Measurements from ENCODE around the gene YARS1.

The YARS1 gene

DNA sequence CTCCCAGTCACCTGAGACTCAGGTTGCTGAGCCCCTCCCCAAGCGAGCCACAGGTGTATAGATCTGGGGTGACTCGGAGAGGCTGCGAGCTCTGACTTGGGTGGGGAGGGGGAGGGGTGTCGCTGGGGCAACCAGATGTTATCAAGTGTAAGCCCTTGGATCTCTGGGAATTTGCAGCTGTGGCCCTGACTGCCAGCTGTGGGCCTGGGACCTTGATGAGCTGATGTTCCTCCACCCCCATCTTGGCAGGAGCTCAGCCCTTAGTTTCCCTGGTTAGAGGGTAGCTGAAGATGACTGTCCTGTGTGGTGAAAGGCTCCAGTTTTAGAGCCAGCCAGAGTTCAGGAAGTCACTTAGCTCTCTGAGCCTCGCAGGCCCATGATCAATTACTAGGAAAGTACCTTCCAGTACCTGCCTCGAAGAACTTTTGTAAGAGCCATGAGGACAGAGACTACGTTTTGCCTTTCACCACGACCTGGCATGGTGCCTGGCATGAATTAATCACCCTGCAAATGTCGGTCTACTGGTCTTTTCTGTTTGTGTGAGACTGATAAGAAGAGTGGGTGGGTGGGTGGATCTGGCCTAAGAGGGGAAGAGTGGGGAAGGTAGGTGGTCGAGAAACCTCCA is 55.8 kb downstream of the YARS1 start:
- H3K27ac ChIP-seq (ENCODE audit: low read depth, low read length): no peak overlapping the region

DNA sequence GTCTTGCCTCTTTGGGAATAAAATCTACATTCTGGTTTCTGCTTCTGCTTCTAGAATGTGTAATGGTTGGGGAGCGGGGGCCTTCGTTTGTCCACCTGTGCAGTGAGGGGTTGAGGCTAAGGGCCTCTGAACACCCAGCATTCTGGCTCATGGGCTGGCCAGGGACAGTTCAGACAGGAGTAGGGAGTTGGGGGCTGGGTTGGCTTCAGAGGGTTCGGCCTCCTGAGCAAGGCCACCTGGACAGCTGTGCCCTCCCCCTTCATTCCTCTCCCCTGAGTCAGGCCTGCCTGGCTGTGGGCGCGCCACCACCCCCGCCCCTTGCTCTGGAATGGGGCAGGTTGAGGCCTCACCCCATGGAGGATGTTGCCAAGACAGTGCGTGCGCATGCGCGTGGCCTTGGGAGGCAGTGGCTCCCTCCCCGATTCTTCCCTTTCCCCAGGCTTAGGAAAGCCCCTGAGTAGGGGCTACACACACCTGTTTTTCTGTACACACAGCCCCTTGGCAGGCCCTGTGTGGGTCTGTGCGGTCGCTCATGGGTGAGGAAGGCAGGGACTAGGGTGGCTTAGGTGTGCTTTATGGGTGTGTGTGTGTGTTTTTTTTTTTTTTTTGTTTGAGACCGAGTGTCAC is 57.0 kb downstream of the YARS1 start:
- H3K9me3 ChIP-seq (ENCODE audit: control insufficient read depth, insufficient read depth, low read length): no peaks in the 10 kb centered on the region
- TF ChIP-seq, protein P1, sequence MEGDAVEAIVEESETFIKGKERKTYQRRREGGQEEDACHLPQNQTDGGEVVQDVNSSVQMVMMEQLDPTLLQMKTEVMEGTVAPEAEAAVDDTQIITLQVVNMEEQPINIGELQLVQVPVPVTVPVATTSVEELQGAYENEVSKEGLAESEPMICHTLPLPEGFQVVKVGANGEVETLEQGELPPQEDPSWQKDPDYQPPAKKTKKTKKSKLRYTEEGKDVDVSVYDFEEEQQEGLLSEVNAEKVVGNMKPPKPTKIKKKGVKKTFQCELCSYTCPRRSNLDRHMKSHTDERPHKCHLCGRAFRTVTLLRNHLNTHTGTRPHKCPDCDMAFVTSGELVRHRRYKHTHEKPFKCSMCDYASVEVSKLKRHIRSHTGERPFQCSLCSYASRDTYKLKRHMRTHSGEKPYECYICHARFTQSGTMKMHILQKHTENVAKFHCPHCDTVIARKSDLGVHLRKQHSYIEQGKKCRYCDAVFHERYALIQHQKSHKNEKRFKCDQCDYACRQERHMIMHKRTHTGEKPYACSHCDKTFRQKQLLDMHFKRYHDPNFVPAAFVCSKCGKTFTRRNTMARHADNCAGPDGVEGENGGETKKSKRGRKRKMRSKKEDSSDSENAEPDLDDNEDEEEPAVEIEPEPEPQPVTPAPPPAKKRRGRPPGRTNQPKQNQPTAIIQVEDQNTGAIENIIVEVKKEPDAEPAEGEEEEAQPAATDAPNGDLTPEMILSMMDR (IDR thresholded peaks at IDR 0.05; ENCODE audit: low read depth, low read length, poor library complexity, severe bottlenecking): no peak
- no peak for TF ChIP-seq EZH2phosphoT487 (IDR thresholded peaks at IDR 0.05; ENCODE audit: borderline replicate concordance, low read length)
- H3K4me1 ChIP-seq (ENCODE audit: control insufficient read depth, low read length): no peaks in the 10 kb centered on the region
- H3K36me3 ChIP-seq (ENCODE audit: control insufficient read depth, low read length): no peaks in the 10 kb centered on the region
- no peak overlapping the region for H3K27ac ChIP-seq (ENCODE audit: low read depth, low read length)
- H3K79me2 ChIP-seq (ENCODE audit: control insufficient read depth, low read length): no peaks in the 10 kb centered on the region
- H3K4me3 ChIP-seq (ENCODE audit: low read length): no peak overlapping the region
- H3F3A ChIP-seq (ENCODE audit: control insufficient read depth, insufficient read depth): no peaks in the 10 kb centered on the region
- H4K20me1 ChIP-seq (ENCODE audit: control insufficient read depth, insufficient read depth, low read depth, low read length): no peaks in the 10 kb centered on the region
- no peak overlapping the region for H3K4me2 ChIP-seq (ENCODE audit: low read length)
- H3K27me3 ChIP-seq (ENCODE audit: control insufficient read depth, low read length): peaks cover 24% of the 10 kb centered on the region
- no peaks in the 10 kb centered on the region for H3K9me2 ChIP-seq (replicated peaks; ENCODE audit: control insufficient read depth, low read length)

More for the DNA sequence above, 55.8 kb downstream of the YARS1 start:
- Histone ChIP-seq H3K4me1 (ENCODE audit: control insufficient read depth, low read length) (no peaks in the 10 kb centered on the region), H3K4me3 (ENCODE audit: low read length) (no peak overlapping the region), H3K27me3 (ENCODE audit: control insufficient read depth, low read length) (peaks cover 15% of the 10 kb centered on the region), H3K79me2 (ENCODE audit: control insufficient read depth, low read length) (no peaks in the 10 kb centered on the region), H3K36me3 (ENCODE audit: control insufficient read depth, low read length) (no peaks in the 10 kb centered on the region), H4K20me1 (ENCODE audit: control insufficient read depth, insufficient read depth, low read depth, low read length) (no peaks in the 10 kb centered on the region), H3K4me2 (ENCODE audit: low read length) (no peak overlapping the region), H3F3A (ENCODE audit: control insufficient read depth, insufficient read depth) (no peaks in the 10 kb centered on the region), H3K9me2 (replicated peaks; ENCODE audit: control insufficient read depth, low read length) (no peaks in the 10 kb centered on the region), H3K9me3 (ENCODE audit: control insufficient read depth, insufficient read depth, low read length) (no peaks in the 10 kb centered on the region)
- TF ChIP-seq, protein P1 (IDR thresholded peaks at IDR 0.05; ENCODE audit: low read depth, low read length, poor library complexity, severe bottlenecking): no peak
- TF ChIP-seq EZH2phosphoT487 (IDR thresholded peaks at IDR 0.05; ENCODE audit: borderline replicate concordance, low read length): no peak

DNA sequence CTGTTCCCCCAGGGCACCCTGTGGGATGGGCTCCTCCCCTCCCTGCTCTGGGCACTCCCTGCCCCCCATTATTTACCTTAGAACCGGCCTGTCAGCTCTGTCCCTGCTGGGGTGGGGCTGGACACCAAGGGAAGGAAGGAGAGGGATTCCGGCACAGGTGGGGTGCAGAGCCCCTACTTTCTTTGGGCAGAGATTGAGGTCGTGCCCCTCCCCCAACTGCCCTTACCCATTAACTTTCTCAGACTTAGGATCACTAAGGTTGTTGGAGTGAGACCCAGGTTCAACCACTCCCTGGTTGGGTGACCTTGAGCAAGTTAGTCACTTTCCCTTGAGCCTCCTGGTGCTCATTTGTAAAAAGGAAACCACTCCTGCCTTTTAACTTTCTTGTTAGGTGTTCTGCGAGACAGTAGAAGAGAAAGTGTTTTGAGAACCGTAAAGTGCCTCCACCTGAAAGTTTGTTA is 57.6 kb downstream of the YARS1 start:
- Histone ChIP-seq H3K79me2 (ENCODE audit: control insufficient read depth, low read length) (no peaks in the 10 kb centered on the region), H3K27ac (ENCODE audit: low read depth, low read length) (no peak overlapping the region)

More for the DNA sequence above, 57.6 kb downstream of the YARS1 start:
- H3K9me2 ChIP-seq (replicated peaks; ENCODE audit: control insufficient read depth, low read length): no peaks in the 10 kb centered on the region
- TF ChIP-seq EZH2phosphoT487 (IDR thresholded peaks at IDR 0.05; ENCODE audit: borderline replicate concordance, low read length): no peak
- TF ChIP-seq, protein P1 (IDR thresholded peaks at IDR 0.05; ENCODE audit: low read depth, low read length, poor library complexity, severe bottlenecking): no peak
- no peak overlapping the region for H3K4me3 ChIP-seq (ENCODE audit: low read length)
- no peaks in the 10 kb centered on the region for H3K9me3 ChIP-seq (ENCODE audit: control insufficient read depth, insufficient read depth, low read length)
- no peaks in the 10 kb centered on the region for H3K36me3 ChIP-seq (ENCODE audit: control insufficient read depth, low read length)
- H4K20me1 ChIP-seq (ENCODE audit: control insufficient read depth, insufficient read depth, low read depth, low read length): no peaks in the 10 kb centered on the region
- H3K4me2 ChIP-seq (ENCODE audit: low read length): no peak overlapping the region
- no peaks in the 10 kb centered on the region for H3F3A ChIP-seq (ENCODE audit: control insufficient read depth, insufficient read depth)
- no peaks in the 10 kb centered on the region for H3K4me1 ChIP-seq (ENCODE audit: control insufficient read depth, low read length)
- peaks cover 29% of the 10 kb centered on the region for H3K27me3 ChIP-seq (ENCODE audit: control insufficient read depth, low read length)
